ENCODE measurements around the gene JARID2.

GRCh38 chr6:15551798-15552197, 305.9 kb downstream of the JARID2 start:
- no peak for TF ChIP-seq CTCF (IDR thresholded peaks at IDR 0.05)
- TF ChIP-seq POLR2A (IDR thresholded peaks at IDR 0.05) = no peak
